ENCODE data around the gene NRN1. TPM values are rescaled to one million over a fixed set of nuclear protein-coding genes. Genes with fewer than 3 reads are reported as not detected.

NRN1 gene
- total and polyA plus RNA-seq, 10 of the 15 experiments (the other 5 are each of a cell fraction or from before 2014, with no cell fraction given), result 0.13 to 22.6 (median 0.23) TPM; not detected in 1

DNA sequence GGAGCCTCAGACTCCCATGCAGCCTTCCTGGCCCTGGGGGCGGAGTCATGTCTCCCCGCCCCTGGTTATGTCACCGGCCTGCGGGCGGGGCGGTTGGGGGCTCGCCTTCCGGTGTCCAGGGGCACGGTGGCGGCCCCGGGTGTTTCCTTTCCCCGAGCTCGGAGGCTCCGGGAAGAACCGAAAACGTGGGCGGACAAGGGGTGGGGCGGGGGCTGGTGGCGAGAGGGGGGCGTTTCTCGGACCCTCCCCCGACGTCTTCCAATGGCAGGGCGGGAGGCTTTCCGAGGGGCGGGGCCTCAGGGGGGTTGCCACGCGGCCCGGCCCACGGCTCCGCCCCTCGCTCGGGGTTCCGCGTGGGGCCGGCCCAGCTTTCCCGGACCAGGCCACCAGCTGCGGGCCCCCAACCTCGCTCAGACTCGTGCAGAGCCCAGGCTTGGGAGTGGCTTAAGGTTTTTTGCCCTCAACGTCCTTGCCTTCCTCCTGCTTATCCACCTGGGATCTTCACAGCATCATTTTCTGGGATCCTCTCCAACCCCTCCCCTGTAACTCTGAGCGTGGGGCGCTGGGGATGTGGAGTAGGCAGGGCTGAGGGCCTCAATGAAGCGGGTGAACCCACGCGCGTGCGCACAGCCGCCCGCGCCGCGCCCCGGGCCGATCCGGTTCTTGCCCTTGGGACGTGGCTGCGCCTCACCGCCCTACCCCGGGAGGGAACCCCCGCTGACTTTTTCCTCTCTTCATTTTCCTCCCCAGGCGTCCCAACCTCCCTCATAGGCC is 2.1 kb upstream of the NRN1 start (continued):
- TF ChIP-seq MEF2B (IDR thresholded peaks at IDR 0.05; ENCODE audit: partially characterized antibody, poor library complexity, severe bottlenecking), result no peak
- no peak for TF ChIP-seq EED (IDR thresholded peaks at IDR 0.05; ENCODE audit: low read depth)
- TF ChIP-seq RUNX3 (IDR thresholded peaks at IDR 0.05; ENCODE audit: low read length), result no peak
- no peak for TF ChIP-seq POLR2A (IDR thresholded peaks at IDR 0.05; ENCODE audit: low read depth, low read length)
- TF ChIP-seq KLF5 (IDR thresholded peaks at IDR 0.05; ENCODE audit: partially characterized antibody), result no peak
- no peak for TF ChIP-seq IRF5 (IDR thresholded peaks at IDR 0.05; ENCODE audit: borderline replicate concordance)
- no peak for TF ChIP-seq RBBP5 (conservative IDR thresholded peaks at IDR 0.05)
- TF ChIP-seq, protein P1, sequence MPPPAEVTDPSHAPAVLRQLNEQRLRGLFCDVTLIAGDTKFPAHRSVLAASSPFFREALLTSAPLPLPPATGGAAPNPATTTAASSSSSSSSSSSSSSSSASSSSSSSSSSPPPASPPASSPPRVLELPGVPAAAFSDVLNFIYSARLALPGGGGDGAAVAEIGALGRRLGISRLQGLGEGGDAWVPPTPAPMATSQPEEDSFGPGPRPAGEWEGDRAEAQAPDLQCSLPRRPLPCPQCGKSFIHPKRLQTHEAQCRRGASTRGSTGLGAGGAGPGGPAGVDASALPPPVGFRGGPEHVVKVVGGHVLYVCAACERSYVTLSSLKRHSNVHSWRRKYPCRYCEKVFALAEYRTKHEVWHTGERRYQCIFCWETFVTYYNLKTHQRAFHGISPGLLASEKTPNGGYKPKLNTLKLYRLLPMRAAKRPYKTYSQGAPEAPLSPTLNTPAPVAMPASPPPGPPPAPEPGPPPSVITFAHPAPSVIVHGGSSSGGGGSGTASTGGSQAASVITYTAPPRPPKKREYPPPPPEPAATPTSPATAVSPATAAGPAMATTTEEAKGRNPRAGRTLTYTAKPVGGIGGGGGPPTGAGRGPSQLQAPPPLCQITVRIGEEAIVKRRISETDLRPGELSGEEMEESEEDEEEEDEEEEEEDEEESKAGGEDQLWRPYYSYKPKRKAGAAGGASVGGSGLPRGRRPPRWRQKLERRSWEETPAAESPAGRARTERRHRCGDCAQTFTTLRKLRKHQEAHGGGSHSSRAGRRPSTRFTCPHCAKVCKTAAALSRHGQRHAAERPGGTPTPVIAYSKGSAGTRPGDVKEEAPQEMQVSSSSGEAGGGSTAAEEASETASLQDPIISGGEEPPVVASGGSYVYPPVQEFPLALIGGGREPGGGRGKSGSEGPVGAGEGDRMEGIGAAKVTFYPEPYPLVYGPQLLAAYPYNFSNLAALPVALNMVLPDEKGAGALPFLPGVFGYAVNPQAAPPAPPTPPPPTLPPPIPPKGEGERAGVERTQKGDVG (CRISPR knock-in tag; IDR thresholded peaks at IDR 0.05), result no peak
- TF ChIP-seq IKZF1 (conservative IDR thresholded peaks at IDR 0.05), result peak; percentile 55
- TF ChIP-seq NRF1 (conservative IDR thresholded peaks at IDR 0.05; ENCODE audit: low read depth, low read length), result peak; percentile 37; the same call in 1 of the 2 replicates
- no peak for TF ChIP-seq SRF (IDR thresholded peaks at IDR 0.05; ENCODE audit: low read depth in 2 of 2, low read length in 2 of 2)
- no peak for TF ChIP-seq RAD21 (IDR thresholded peaks at IDR 0.05; ENCODE audit: insufficient read depth, low read depth, low read length)
- no peak for TF ChIP-seq CREB1 (IDR thresholded peaks at IDR 0.05; ENCODE audit: low read depth)
- TF ChIP-seq, protein P2, sequence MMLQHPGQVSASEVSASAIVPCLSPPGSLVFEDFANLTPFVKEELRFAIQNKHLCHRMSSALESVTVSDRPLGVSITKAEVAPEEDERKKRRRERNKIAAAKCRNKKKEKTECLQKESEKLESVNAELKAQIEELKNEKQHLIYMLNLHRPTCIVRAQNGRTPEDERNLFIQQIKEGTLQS (IDR thresholded peaks at IDR 0.05; ENCODE audit: borderline replicate concordance, extremely low read depth, low read depth, low read length), result no peak
- TF ChIP-seq NBN (IDR thresholded peaks at IDR 0.05), result no peak
- no peak for TF ChIP-seq JUND (IDR thresholded peaks at IDR 0.05; ENCODE audit: low read depth, low read length)
- TF ChIP-seq ZZZ3 (IDR thresholded peaks at IDR 0.05; ENCODE audit: control insufficient read depth, insufficient read length, low read depth), result no peak
- TF ChIP-seq CHD4 (IDR thresholded peaks at IDR 0.05), result no peak
- TF ChIP-seq SIX5 (IDR thresholded peaks at IDR 0.05; ENCODE audit: low read depth, low read length, severe bottlenecking), result no peak
- TF ChIP-seq BRCA1 (IDR thresholded peaks at IDR 0.05; ENCODE audit: low read depth, low read length), result no peak
- no peak for TF ChIP-seq CTCF (IDR thresholded peaks at IDR 0.05 in 2 of 3, conservative IDR thresholded peaks at IDR 0.05 in 1 of 3; ENCODE audit: control insufficient read depth in 2 of 3, extremely low read depth in 1 of 3, insufficient read depth in 1 of 3, low read depth in 3 of 3, low read length in 3 of 3)
- TF ChIP-seq CBX3 (IDR thresholded peaks at IDR 0.05; ENCODE audit: borderline replicate concordance, low read depth), result no peak
- no peak for TF ChIP-seq HDAC2 (IDR thresholded peaks at IDR 0.05)
- no peak for TF ChIP-seq NR2F1 (conservative IDR thresholded peaks at IDR 0.05)
- TF ChIP-seq TCF12 (IDR thresholded peaks at IDR 0.05; ENCODE audit: low read depth, low read length), result no peak
